ENCODE measurements around the gene RAMP3. TPM values are rescaled to one million over a fixed set of nuclear protein-coding genes. Genes with fewer than 3 reads are reported as not detected.

The RAMP3 gene
- total RNA-seq, 3 donors from 2014 or later (not counting 1 experiment from before 2014, with no cell fraction given), result not detected

DNA sequence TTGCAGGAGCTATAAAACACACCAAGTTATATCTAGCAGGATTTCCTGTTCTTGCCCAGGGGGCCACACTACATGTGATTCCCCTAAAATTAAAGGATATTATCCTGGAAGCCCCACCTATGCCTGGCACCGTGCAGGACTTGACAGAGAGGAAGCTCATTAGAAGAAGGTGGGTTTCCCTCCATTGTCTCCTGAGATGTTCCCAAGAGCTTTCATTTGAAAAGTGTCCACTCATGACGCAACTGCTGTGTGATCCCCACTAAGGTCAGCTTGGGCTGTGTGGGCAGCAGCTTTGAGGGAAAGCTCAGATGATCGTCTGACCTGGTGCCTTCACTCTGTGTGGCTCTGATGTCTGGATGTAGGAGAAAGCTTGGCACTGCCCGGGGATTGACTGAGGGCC lies 53.5 kb downstream of the RAMP3 start:
- Mint-ChIP-seq H3K4me3 (no peak overlapping the region), H3K27ac (no peak overlapping the region), H3K27me3 (ENCODE audit: low read depth in 2 of 2) (peaks cover 42 to 71% of the 10 kb centered on the region in 2 donors), H3K36me3 (no peaks in the 10 kb centered on the region), H3K4me1 (no peaks in the 10 kb centered on the region), H3K9me3 (no peaks in the 10 kb centered on the region)
- H3K4me1 ChIP-seq (ENCODE audit: control insufficient read depth, insufficient read depth, low read length), result no peaks in the 10 kb centered on the region
- TF ChIP-seq CTCF (IDR thresholded peaks at IDR 0.05), result no peak
- no peak overlapping the region for H3K4me3 ChIP-seq (ENCODE audit: low read length)
- WGBS (ENCODE audit: insufficient coverage), result 59% methylated on average over 4 of the region's 4 CpGs
- intact Hi-C loops (cut with micrococcal nuclease), result no loop called here
- peaks cover 2% of the 10 kb centered on the region for H3K27me3 ChIP-seq (ENCODE audit: control insufficient read depth, insufficient read depth, low read length)
- H3K9me3 ChIP-seq (ENCODE audit: control insufficient read depth, insufficient read depth, low read length), result no peaks in the 10 kb centered on the region
- ATAC-seq, result no peak
- no peaks in the 10 kb centered on the region for H3K36me3 ChIP-seq (ENCODE audit: control insufficient read depth, insufficient read depth, low read length)
- DNase-seq, result no peak
- no peak overlapping the region for H3K27ac ChIP-seq (ENCODE audit: low read length)

- WGBS (ENCODE audit: insufficient coverage), result 75% methylated on average over 1 of the region's 2 CpGs
- H3K36me3 ChIP-seq (ENCODE audit: control insufficient read depth, insufficient read depth, low read length), result no peaks in the 10 kb centered on the region
- no peaks in the 10 kb centered on the region for H3K9me3 ChIP-seq (ENCODE audit: control insufficient read depth, insufficient read depth, low read length)
- no peaks in the 10 kb centered on the region for H3K36me3 Mint-ChIP-seq
- no peak overlapping the region for H3K4me3 ChIP-seq (ENCODE audit: low read length)
- no peak overlapping the region for H3K27ac ChIP-seq (ENCODE audit: low read length)
- H3K9me3 Mint-ChIP-seq, result no peaks in the 10 kb centered on the region
- H3K4me3 Mint-ChIP-seq, result no peak overlapping the region
- intact Hi-C loops (cut with micrococcal nuclease), result no loop called here
- no peak for TF ChIP-seq CTCF (IDR thresholded peaks at IDR 0.05)
- H3K4me1 ChIP-seq (ENCODE audit: control insufficient read depth, insufficient read depth, low read length), result no peaks in the 10 kb centered on the region
- DNase-seq (no peak), ATAC-seq (no peak)
- no peaks in the 10 kb centered on the region for H3K4me1 Mint-ChIP-seq
- no peak overlapping the region for H3K27ac Mint-ChIP-seq
- peaks cover 2% of the 10 kb centered on the region for H3K27me3 ChIP-seq (ENCODE audit: control insufficient read depth, insufficient read depth, low read length)
- peaks cover 42 to 70% of the 10 kb centered on the region in 2 donors for H3K27me3 Mint-ChIP-seq (ENCODE audit: low read depth in 2 of 2)
These were observed 54.4 kb downstream of the RAMP3 start for GRCh38 chr7:45211958-45212357.

- H3K36me3 Mint-ChIP-seq, result no peaks in the 10 kb centered on the region
- H3K36me3 ChIP-seq (ENCODE audit: control insufficient read depth, insufficient read depth, low read length), result no peaks in the 10 kb centered on the region
- no peaks in the 10 kb centered on the region for H3K9me3 Mint-ChIP-seq
- H3K27ac Mint-ChIP-seq, result no peak overlapping the region
- no peak for TF ChIP-seq CTCF (IDR thresholded peaks at IDR 0.05)
- no peak overlapping the region for H3K4me3 Mint-ChIP-seq
- intact Hi-C loops (cut with micrococcal nuclease), result no loop called here
- no peak overlapping the region for H3K4me3 ChIP-seq (ENCODE audit: low read length)
- no peak for DNase-seq
- H3K27ac ChIP-seq (ENCODE audit: low read length), result no peak overlapping the region
- no peaks in the 10 kb centered on the region for H3K9me3 ChIP-seq (ENCODE audit: control insufficient read depth, insufficient read depth, low read length)
- no peaks in the 10 kb centered on the region for H3K4me1 ChIP-seq (ENCODE audit: control insufficient read depth, insufficient read depth, low read length)
- peaks cover 39 to 64% of the 10 kb centered on the region in 2 donors for H3K27me3 Mint-ChIP-seq (ENCODE audit: low read depth in 2 of 2)
- no peak for ATAC-seq
- no peaks in the 10 kb centered on the region for H3K4me1 Mint-ChIP-seq
- H3K27me3 ChIP-seq (ENCODE audit: control insufficient read depth, insufficient read depth, low read length), result peaks cover 2% of the 10 kb centered on the region
- 92% methylated on average over 5 of the region's 5 CpGs for WGBS (ENCODE audit: insufficient coverage)
These were observed 55.0 kb downstream of the RAMP3 start for GRCh38 chr7:45212606-45213005.

GRCh38 chr7:45215601-45216062 lies 58.0 kb downstream of the RAMP3 start:
- DNase-seq, result no peak
- no peak for ATAC-seq
- no peaks in the 10 kb centered on the region for H3K36me3 ChIP-seq (ENCODE audit: control insufficient read depth, insufficient read depth, low read length)
- no peaks in the 10 kb centered on the region for H3K27me3 ChIP-seq (ENCODE audit: control insufficient read depth, insufficient read depth, low read length)
- TF ChIP-seq CTCF (IDR thresholded peaks at IDR 0.05), result no peak
- Mint-ChIP-seq H3K27me3 (ENCODE audit: low read depth in 2 of 2) (peaks cover 33 to 41% of the 10 kb centered on the region in 2 donors), H3K4me1 (no peaks in the 10 kb centered on the region), H3K4me3 (no peak overlapping the region), H3K9me3 (no peaks in the 10 kb centered on the region), H3K36me3 (no peaks in the 10 kb centered on the region), H3K27ac (no peak overlapping the region)
- no peak overlapping the region for H3K4me3 ChIP-seq (ENCODE audit: low read length)
- H3K4me1 ChIP-seq (ENCODE audit: control insufficient read depth, insufficient read depth, low read length), result no peaks in the 10 kb centered on the region
- H3K27ac ChIP-seq (ENCODE audit: low read length), result no peak overlapping the region
- 62% methylated on average over 5 of the region's 8 CpGs for WGBS (ENCODE audit: insufficient coverage)
- H3K9me3 ChIP-seq (ENCODE audit: control insufficient read depth, insufficient read depth, low read length), result no peaks in the 10 kb centered on the region
- intact Hi-C loops (cut with micrococcal nuclease), result no loop called here

Data from natural killer cell (primary cell).